ENCODE data around the gene SART3. TPM values are rescaled to one million over a fixed set of nuclear protein-coding genes. Genes with fewer than 3 reads are reported as not detected.
"Not testable (repeated sequence)": the region's sequence is repeated elsewhere in the genome, so short reads cannot be mapped to it uniquely, and the experiment has no call there.

Gene SART3
- polyA plus RNA-seq, 3 donors = 58.6 to 69.4 (median 67.2) TPM

- DNase-seq = no peak
Measured at GRCh38 chr12:108498136-108498535, 62.8 kb downstream of the SART3 start.

- no peak for DNase-seq
Measured at GRCh38 chr12:108495823-108496579, 65.0 kb downstream of the SART3 start.

- DNase-seq = no peak
Measured at GRCh38 chr12:108495054-108495453, 65.9 kb downstream of the SART3 start.

- DNase-seq = no peak
Measured at GRCh38 chr12:108491256-108491655, 69.7 kb downstream of the SART3 start.

GRCh38 chr12:108487029-108487428 lies 73.9 kb downstream of the SART3 start:
- not testable (repeated sequence) for DNase-seq

- DNase-seq = not testable (repeated sequence)
Measured at GRCh38 chr12:108485371-108485770, 75.6 kb downstream of the SART3 start.

- no peak for DNase-seq
Measured at GRCh38 chr12:108484845-108485244, 76.1 kb downstream of the SART3 start.

GRCh38 chr12:108484431-108484830 lies 76.5 kb downstream of the SART3 start:
- no peak for DNase-seq

GRCh38 chr12:108483213-108484059 lies 77.5 kb downstream of the SART3 start:
- DNase-seq = no peak

GRCh38 chr12:108482717-108483212 lies 78.2 kb downstream of the SART3 start:
- DNase-seq = no peak

- no peak for DNase-seq
Measured at GRCh38 chr12:108479364-108480070, 81.5 kb downstream of the SART3 start.

GRCh38 chr12:108478611-108479206 lies 82.3 kb downstream of the SART3 start:
- no peak for DNase-seq

GRCh38 chr12:108477881-108478259 lies 83.1 kb downstream of the SART3 start:
- no peak for DNase-seq

GRCh38 chr12:108477055-108477880 lies 83.7 kb downstream of the SART3 start:
- no peak for DNase-seq

GRCh38 chr12:108475396-108475795 lies 85.6 kb downstream of the SART3 start:
- no peak for DNase-seq

GRCh38 chr12:108473400-108474055 lies 87.4 kb downstream of the SART3 start:
- DNase-seq = no peak

Measured in renal pelvis (tissue), 4 donors.